Measurements from ENCODE around the gene C1GALT1. TPM values are rescaled to one million over a fixed set of nuclear protein-coding genes. Genes with fewer than 3 reads are reported as not detected.

The C1GALT1 gene
- total and polyA plus RNA-seq, 2 experiments from 2014 or later = 58.2 to 203 TPM

DNA sequence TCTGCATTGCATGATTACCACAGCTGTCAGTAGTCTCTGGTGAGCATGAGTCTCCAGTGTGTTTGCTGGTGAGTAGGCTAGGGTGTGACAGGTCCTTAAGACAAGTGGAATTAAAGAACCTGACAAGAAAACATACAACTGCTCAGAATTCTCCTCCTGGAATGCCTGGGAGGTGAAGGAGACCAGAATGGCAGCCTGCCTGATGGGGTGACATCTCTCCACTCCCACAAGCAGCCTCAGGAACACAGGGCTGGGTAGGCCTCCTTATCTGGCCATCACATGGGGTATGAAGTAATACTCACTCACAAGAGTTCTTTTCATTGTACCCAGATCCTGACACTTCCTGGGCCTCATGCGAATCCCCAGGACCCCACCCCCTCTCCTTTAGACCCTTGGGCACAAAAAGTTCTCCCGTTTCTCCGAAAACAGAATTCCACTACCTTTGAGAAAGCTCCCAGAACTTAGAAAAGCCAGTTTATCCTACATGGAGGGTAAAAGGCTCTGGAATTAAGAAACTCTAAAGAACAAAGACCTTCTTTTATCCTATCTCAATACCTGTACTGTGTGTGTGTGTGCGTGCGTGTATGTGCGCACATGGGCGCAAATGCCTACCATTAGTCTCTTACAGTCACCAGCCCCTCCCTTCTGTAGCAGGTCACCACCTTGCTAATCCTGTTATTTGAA, 33.4 kb upstream of the C1GALT1 start (continued):
- TF ChIP-seq, protein P1, sequence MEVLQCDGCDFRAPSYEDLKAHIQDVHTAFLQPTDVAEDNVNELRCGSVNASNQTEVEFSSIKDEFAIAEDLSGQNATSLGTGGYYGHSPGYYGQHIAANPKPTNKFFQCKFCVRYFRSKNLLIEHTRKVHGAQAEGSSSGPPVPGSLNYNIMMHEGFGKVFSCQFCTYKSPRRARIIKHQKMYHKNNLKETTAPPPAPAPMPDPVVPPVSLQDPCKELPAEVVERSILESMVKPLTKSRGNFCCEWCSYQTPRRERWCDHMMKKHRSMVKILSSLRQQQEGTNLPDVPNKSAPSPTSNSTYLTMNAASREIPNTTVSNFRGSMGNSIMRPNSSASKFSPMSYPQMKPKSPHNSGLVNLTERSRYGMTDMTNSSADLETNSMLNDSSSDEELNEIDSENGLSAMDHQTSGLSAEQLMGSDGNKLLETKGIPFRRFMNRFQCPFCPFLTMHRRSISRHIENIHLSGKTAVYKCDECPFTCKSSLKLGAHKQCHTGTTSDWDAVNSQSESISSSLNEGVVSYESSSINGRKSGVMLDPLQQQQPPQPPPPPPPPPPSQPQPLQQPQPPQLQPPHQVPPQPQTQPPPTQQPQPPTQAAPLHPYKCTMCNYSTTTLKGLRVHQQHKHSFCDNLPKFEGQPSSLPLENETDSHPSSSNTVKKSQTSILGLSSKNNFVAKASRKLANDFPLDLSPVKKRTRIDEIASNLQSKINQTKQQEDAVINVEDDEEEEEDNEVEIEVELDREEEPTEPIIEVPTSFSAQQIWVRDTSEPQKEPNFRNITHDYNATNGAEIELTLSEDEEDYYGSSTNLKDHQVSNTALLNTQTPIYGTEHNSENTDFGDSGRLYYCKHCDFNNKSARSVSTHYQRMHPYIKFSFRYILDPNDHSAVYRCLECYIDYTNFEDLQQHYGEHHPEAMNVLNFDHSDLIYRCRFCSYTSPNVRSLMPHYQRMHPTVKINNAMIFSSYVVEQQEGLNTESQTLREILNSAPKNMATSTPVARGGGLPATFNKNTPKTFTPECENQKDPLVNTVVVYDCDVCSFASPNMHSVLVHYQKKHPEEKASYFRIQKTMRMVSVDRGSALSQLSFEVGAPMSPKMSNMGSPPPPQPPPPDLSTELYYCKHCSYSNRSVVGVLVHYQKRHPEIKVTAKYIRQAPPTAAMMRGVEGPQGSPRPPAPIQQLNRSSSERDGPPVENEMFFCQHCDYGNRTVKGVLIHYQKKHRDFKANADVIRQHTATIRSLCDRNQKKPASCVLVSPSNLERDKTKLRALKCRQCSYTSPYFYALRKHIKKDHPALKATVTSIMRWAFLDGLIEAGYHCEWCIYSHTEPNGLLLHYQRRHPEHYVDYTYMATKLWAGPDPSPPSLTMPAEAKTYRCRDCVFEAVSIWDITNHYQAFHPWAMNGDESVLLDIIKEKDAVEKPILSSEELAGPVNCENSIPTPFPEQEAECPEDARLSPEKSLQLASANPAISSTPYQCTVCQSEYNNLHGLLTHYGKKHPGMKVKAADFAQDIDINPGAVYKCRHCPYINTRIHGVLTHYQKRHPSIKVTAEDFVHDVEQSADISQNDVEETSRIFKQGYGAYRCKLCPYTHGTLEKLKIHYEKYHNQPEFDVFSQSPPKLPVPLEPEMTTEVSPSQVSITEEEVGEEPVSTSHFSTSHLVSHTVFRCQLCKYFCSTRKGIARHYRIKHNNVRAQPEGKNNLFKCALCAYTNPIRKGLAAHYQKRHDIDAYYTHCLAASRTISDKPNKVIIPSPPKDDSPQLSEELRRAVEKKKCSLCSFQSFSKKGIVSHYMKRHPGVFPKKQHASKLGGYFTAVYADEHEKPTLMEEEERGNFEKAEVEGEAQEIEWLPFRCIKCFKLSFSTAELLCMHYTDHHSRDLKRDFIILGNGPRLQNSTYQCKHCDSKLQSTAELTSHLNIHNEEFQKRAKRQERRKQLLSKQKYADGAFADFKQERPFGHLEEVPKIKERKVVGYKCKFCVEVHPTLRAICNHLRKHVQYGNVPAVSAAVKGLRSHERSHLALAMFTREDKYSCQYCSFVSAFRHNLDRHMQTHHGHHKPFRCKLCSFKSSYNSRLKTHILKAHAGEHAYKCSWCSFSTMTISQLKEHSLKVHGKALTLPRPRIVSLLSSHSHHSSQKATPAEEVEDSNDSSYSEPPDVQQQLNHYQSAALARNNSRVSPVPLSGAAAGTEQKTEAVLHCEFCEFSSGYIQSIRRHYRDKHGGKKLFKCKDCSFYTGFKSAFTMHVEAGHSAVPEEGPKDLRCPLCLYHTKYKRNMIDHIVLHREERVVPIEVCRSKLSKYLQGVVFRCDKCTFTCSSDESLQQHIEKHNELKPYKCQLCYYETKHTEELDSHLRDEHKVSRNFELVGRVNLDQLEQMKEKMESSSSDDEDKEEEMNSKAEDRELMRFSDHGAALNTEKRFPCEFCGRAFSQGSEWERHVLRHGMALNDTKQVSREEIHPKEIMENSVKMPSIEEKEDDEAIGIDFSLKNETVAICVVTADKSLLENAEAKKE (CRISPR knock-in tag; IDR thresholded peaks at IDR 0.05) = no peak

DNA sequence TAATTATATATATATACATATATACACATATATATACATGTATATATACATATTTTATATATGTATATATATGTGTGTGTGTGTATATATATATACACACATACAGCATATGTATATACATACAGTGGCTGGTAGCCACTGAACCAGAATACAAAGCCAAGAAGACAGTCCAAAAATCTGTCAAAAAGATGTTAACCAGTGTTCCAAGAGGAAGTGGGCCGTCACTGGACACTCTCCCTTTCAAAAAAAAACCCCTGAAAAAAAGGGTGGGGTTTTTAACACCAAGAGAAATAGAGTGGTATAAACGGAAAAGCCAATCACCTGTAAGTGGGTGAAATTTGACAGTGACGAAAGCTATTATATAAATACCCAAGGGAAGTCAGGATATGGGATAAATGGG, 31.1 kb upstream of the C1GALT1 start:
- no peak overlapping the region for H3K4me3 Mint-ChIP-seq
- DNase-seq (ENCODE audit: low spot score) (no peak), ATAC-seq (no peak)
- Histone ChIP-seq H3K27me3 (ENCODE audit: insufficient read depth) (no peaks in the 10 kb centered on the region), H3F3A (replicated peaks; ENCODE audit: low read depth) (no peaks in the 10 kb centered on the region), H3K4me3 (no peak overlapping the region), H3K27ac (ENCODE audit: low read depth) (no peak overlapping the region), H3K4me1 (ENCODE audit: insufficient read depth) (no peaks in the 10 kb centered on the region), H3K79me2 (replicated peaks; ENCODE audit: insufficient read depth) (no peaks in the 10 kb centered on the region), H4K20me1 (replicated peaks; ENCODE audit: insufficient read depth) (no peaks in the 10 kb centered on the region), H3K4me2 (no peak overlapping the region), H3K9me2 (ENCODE audit: insufficient read depth) (0 out of 2 replicates have a peak, but pooled peaks cover 3% of the 10 kb centered on the region), H2AFZ (no peak overlapping the region), H3K36me3 (ENCODE audit: insufficient read depth) (no peaks in the 10 kb centered on the region)
- H3K27ac Mint-ChIP-seq = no peak overlapping the region
- peaks cover 2% of the 10 kb centered on the region for H3K27me3 Mint-ChIP-seq (ENCODE audit: insufficient read depth, low read depth, poor library complexity)
- H3K4me1 Mint-ChIP-seq = no peaks in the 10 kb centered on the region
- peaks cover 38% of the 10 kb centered on the region for H3K9me3 Mint-ChIP-seq
- H3K36me3 Mint-ChIP-seq (ENCODE audit: low read depth) = peaks cover 28% of the 10 kb centered on the region
- TF ChIP-seq, protein P2, sequence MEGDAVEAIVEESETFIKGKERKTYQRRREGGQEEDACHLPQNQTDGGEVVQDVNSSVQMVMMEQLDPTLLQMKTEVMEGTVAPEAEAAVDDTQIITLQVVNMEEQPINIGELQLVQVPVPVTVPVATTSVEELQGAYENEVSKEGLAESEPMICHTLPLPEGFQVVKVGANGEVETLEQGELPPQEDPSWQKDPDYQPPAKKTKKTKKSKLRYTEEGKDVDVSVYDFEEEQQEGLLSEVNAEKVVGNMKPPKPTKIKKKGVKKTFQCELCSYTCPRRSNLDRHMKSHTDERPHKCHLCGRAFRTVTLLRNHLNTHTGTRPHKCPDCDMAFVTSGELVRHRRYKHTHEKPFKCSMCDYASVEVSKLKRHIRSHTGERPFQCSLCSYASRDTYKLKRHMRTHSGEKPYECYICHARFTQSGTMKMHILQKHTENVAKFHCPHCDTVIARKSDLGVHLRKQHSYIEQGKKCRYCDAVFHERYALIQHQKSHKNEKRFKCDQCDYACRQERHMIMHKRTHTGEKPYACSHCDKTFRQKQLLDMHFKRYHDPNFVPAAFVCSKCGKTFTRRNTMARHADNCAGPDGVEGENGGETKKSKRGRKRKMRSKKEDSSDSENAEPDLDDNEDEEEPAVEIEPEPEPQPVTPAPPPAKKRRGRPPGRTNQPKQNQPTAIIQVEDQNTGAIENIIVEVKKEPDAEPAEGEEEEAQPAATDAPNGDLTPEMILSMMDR (conservative IDR thresholded peaks at IDR 0.05; ENCODE audit: low read depth in 2 of 2) = no peak
- no peak for TF ChIP-seq POLR2AphosphoS5 (IDR thresholded peaks at IDR 0.05; ENCODE audit: low read depth)
- TF ChIP-seq, protein P1 (CRISPR knock-in tag; IDR thresholded peaks at IDR 0.05) = no peak
- no peak for TF ChIP-seq EZH2 (IDR thresholded peaks at IDR 0.05; ENCODE audit: low read depth, unreplicated experiment)
- TF ChIP-seq, protein P3, sequence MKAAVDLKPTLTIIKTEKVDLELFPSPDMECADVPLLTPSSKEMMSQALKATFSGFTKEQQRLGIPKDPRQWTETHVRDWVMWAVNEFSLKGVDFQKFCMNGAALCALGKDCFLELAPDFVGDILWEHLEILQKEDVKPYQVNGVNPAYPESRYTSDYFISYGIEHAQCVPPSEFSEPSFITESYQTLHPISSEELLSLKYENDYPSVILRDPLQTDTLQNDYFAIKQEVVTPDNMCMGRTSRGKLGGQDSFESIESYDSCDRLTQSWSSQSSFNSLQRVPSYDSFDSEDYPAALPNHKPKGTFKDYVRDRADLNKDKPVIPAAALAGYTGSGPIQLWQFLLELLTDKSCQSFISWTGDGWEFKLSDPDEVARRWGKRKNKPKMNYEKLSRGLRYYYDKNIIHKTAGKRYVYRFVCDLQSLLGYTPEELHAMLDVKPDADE (IDR thresholded peaks at IDR 0.05) = no peak
